ENCODE results near the gene PCDH9. TPM values are rescaled to one million over a fixed set of nuclear protein-coding genes. Genes with fewer than 3 reads are reported as not detected.

PCDH9 gene
- total RNA-seq, 1 experiment from 2014 or later: 0.11 TPM

DNA sequence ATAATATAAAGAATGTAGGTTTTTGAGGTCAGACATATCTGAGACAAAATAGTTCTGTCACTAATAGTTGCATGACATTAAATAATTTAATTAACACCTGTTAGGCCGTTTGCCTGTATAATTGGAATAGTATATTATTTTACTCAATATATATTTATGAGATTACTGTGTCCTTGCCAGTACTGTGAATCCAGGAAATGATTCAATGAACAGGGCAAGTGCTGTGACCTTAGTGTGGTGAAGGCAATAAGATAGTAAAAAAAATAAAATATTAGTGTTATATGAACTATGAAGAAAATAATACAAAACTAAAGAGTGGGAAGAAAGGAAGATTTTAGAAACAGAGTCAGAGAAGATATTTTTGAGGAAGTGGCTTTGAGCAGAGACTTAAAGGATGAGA is 403.7 kb downstream of the PCDH9 start:
- ChIA-PET POLR2A (no interaction called here), CTCF (no interaction called here)
- Mint-ChIP-seq H3K27ac (ENCODE audit: unreplicated experiment) (no peak overlapping the region), H3K9me3 (ENCODE audit: unreplicated experiment) (no peaks in the 10 kb centered on the region), H3K27me3 (ENCODE audit: insufficient read depth, unreplicated experiment) (no peaks in the 10 kb centered on the region), H3K4me1 (ENCODE audit: low read depth, unreplicated experiment) (no peaks in the 10 kb centered on the region), H3K4me3 (ENCODE audit: unreplicated experiment) (no peak overlapping the region), H3K36me3 (ENCODE audit: insufficient read depth, unreplicated experiment) (no peaks in the 10 kb centered on the region)
- BruUV-seq (replicated peaks): no TSS peak
- no peak overlapping the region for H3K4me3 ChIP-seq (ENCODE audit: low read depth, low read length)
- no peaks in the 10 kb centered on the region for H3K36me3 ChIP-seq (ENCODE audit: control insufficient read depth, insufficient read depth, low read length)
- no peaks in the 10 kb centered on the region for H3K27me3 ChIP-seq (replicated peaks; ENCODE audit: control insufficient read depth, insufficient read depth, low read length)
- intact Hi-C loops (cut with micrococcal nuclease; ENCODE audit: unreplicated experiment): no loop called here
- H3K4me1 ChIP-seq: no peaks in the 10 kb centered on the region
- no peaks in the 10 kb centered on the region for H3K9me3 ChIP-seq
- no peak for DNase-seq
- TF ChIP-seq, protein P1, sequence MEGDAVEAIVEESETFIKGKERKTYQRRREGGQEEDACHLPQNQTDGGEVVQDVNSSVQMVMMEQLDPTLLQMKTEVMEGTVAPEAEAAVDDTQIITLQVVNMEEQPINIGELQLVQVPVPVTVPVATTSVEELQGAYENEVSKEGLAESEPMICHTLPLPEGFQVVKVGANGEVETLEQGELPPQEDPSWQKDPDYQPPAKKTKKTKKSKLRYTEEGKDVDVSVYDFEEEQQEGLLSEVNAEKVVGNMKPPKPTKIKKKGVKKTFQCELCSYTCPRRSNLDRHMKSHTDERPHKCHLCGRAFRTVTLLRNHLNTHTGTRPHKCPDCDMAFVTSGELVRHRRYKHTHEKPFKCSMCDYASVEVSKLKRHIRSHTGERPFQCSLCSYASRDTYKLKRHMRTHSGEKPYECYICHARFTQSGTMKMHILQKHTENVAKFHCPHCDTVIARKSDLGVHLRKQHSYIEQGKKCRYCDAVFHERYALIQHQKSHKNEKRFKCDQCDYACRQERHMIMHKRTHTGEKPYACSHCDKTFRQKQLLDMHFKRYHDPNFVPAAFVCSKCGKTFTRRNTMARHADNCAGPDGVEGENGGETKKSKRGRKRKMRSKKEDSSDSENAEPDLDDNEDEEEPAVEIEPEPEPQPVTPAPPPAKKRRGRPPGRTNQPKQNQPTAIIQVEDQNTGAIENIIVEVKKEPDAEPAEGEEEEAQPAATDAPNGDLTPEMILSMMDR (IDR thresholded peaks at IDR 0.05; ENCODE audit: insufficient read depth in 1 of 2, low read depth in 1 of 2, low read length in 1 of 2, severe bottlenecking in 1 of 2, unreplicated experiment in 1 of 2): no peak

DNA sequence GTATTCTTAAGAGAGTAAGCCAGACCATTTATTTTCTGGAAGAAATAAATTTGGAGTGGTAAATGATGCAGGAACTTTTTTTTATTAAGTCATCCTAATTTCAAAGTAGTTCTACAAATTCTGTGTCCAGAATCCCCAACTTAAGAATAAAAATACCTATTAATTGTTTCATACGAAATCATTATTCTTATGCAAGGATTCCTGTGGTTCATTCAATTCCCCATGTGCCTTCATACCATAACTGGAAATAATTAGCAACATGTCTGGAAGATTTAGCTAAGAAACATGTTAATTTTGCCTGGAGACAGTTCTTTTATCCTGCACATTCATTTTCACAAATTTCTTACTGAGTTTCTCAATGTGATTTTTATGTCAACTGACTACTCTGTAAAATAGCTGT is 408.6 kb downstream of the PCDH9 start:
- POLR2A ChIA-PET: no interaction called here
- Histone ChIP-seq H3K9me3 (no peaks in the 10 kb centered on the region), H3K4me1 (no peaks in the 10 kb centered on the region), H3K27me3 (replicated peaks; ENCODE audit: control insufficient read depth, insufficient read depth, low read length) (no peaks in the 10 kb centered on the region), H3K36me3 (ENCODE audit: control insufficient read depth, insufficient read depth, low read length) (no peaks in the 10 kb centered on the region), H3K4me3 (ENCODE audit: low read depth, low read length) (no peak overlapping the region)
- Mint-ChIP-seq H3K4me1 (ENCODE audit: low read depth, unreplicated experiment) (no peaks in the 10 kb centered on the region), H3K36me3 (ENCODE audit: insufficient read depth, unreplicated experiment) (no peaks in the 10 kb centered on the region), H3K4me3 (ENCODE audit: unreplicated experiment) (no peak overlapping the region), H3K9me3 (ENCODE audit: unreplicated experiment) (no peaks in the 10 kb centered on the region), H3K27ac (ENCODE audit: unreplicated experiment) (no peak overlapping the region), H3K27me3 (ENCODE audit: insufficient read depth, unreplicated experiment) (no peaks in the 10 kb centered on the region)
- TF ChIP-seq, protein P1 (IDR thresholded peaks at IDR 0.05; ENCODE audit: insufficient read depth in 1 of 2, low read depth in 1 of 2, low read length in 1 of 2, severe bottlenecking in 1 of 2, unreplicated experiment in 1 of 2): no peak
- CTCF ChIA-PET: no interaction called here
- intact Hi-C loops (cut with micrococcal nuclease; ENCODE audit: unreplicated experiment): no loop called here
- no TSS peak for BruUV-seq (replicated peaks)
- DNase-seq: no peak

DNA sequence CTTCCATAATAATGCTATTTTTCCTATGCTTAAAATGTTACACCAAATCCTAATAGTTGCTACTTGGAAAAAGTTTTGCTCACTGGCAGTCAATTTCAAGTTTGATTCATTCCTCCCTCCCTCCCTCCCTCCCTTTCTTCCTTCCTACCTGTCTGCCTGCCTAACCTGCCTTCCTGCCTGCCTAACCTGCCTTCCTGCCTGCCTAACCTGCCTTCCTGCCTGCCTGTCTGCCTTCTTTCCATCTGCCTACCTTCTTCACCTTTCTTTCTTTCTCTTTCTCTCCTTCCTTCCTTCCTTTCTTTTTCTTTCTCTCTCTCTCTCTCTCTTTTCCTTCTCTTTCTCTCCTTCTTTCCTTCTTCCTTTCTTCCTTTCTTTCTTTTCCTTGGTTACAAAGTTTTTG is 418.7 kb downstream of the PCDH9 start:
- intact Hi-C loops (cut with micrococcal nuclease; ENCODE audit: unreplicated experiment): no loop called here
- ChIA-PET POLR2A (no interaction called here), CTCF (no interaction called here)
- no peak overlapping the region for H3K27ac Mint-ChIP-seq (ENCODE audit: unreplicated experiment)
- no TSS peak for BruUV-seq (replicated peaks)
- DNase-seq: no peak
- no peaks in the 10 kb centered on the region for H3K36me3 ChIP-seq (ENCODE audit: control insufficient read depth, insufficient read depth, low read length)
- TF ChIP-seq, protein P1 (IDR thresholded peaks at IDR 0.05; ENCODE audit: insufficient read depth in 1 of 2, low read depth in 1 of 2, low read length in 1 of 2, severe bottlenecking in 1 of 2, unreplicated experiment in 1 of 2): no peak
- no peak overlapping the region for H3K4me3 ChIP-seq (ENCODE audit: low read depth, low read length)
- no peaks in the 10 kb centered on the region for H3K9me3 ChIP-seq
- no peaks in the 10 kb centered on the region for H3K9me3 Mint-ChIP-seq (ENCODE audit: unreplicated experiment)
- H3K4me3 Mint-ChIP-seq (ENCODE audit: unreplicated experiment): no peak overlapping the region
- no peaks in the 10 kb centered on the region for H3K27me3 Mint-ChIP-seq (ENCODE audit: insufficient read depth, unreplicated experiment)
- H3K4me1 ChIP-seq: no peaks in the 10 kb centered on the region
- no peaks in the 10 kb centered on the region for H3K27me3 ChIP-seq (replicated peaks; ENCODE audit: control insufficient read depth, insufficient read depth, low read length)
- H3K4me1 Mint-ChIP-seq (ENCODE audit: low read depth, unreplicated experiment): no peaks in the 10 kb centered on the region
- no peaks in the 10 kb centered on the region for H3K36me3 Mint-ChIP-seq (ENCODE audit: insufficient read depth, unreplicated experiment)

All from Caco-2 (cell line).